Measurements from ENCODE around the gene BCL6B.

GRCh38 chr17:7058831-7059447 lies 36.1 kb downstream of the BCL6B start:
- TF ChIP-seq, protein P1, sequence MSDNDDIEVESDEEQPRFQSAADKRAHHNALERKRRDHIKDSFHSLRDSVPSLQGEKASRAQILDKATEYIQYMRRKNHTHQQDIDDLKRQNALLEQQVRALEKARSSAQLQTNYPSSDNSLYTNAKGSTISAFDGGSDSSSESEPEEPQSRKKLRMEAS (IDR thresholded peaks at IDR 0.05; ENCODE audit: low read depth, low read length), result no peak
- TF ChIP-seq SPI1 (IDR thresholded peaks at IDR 0.05; ENCODE audit: borderline replicate concordance, insufficient read depth, low read depth, low read length) (no peak), NFIC (IDR thresholded peaks at IDR 0.05; ENCODE audit: low read depth, low read length) (no peak), HDGF (IDR thresholded peaks at IDR 0.05) (no peak), GATAD2B (conservative IDR thresholded peaks at IDR 0.05; ENCODE audit: low read depth) (no peak), BCLAF1 (IDR thresholded peaks at IDR 0.05) (no peak), POLR2A (IDR thresholded peaks at IDR 0.05; ENCODE audit: low read depth, low read length) (no peak), RFX5 (IDR thresholded peaks at IDR 0.05; ENCODE audit: low read depth, low read length) (no peak)
- TF ChIP-seq, protein P2, sequence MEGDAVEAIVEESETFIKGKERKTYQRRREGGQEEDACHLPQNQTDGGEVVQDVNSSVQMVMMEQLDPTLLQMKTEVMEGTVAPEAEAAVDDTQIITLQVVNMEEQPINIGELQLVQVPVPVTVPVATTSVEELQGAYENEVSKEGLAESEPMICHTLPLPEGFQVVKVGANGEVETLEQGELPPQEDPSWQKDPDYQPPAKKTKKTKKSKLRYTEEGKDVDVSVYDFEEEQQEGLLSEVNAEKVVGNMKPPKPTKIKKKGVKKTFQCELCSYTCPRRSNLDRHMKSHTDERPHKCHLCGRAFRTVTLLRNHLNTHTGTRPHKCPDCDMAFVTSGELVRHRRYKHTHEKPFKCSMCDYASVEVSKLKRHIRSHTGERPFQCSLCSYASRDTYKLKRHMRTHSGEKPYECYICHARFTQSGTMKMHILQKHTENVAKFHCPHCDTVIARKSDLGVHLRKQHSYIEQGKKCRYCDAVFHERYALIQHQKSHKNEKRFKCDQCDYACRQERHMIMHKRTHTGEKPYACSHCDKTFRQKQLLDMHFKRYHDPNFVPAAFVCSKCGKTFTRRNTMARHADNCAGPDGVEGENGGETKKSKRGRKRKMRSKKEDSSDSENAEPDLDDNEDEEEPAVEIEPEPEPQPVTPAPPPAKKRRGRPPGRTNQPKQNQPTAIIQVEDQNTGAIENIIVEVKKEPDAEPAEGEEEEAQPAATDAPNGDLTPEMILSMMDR (IDR thresholded peaks at IDR 0.05 in 2 of 3, conservative IDR thresholded peaks at IDR 0.05 in 1 of 3; ENCODE audit: control insufficient read depth in 2 of 3, extremely low read depth in 1 of 3, insufficient read depth in 1 of 3, low read depth in 3 of 3, low read length in 3 of 3), result no peak
- TF ChIP-seq, protein P3, sequence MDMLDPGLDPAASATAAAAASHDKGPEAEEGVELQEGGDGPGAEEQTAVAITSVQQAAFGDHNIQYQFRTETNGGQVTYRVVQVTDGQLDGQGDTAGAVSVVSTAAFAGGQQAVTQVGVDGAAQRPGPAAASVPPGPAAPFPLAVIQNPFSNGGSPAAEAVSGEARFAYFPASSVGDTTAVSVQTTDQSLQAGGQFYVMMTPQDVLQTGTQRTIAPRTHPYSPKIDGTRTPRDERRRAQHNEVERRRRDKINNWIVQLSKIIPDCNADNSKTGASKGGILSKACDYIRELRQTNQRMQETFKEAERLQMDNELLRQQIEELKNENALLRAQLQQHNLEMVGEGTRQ (IDR thresholded peaks at IDR 0.05; ENCODE audit: borderline replicate concordance, low read depth, low read length), result no peak

Measured in GM12878 (cell line).